GM18909 (cell line): ENCODE measurements around the gene KIAA2012.

Experiments
- ATAC-seq: cut with Tn5 transposase; IDR thresholded peaks from one replicate; pipeline ENCODE4 v1.9.1; 2021; ENCODE audit warnings: mild to moderate bottlenecking; ENCODE audit not compliant: unreplicated experiment, poor library complexity

KIAA2012 gene

DNA sequence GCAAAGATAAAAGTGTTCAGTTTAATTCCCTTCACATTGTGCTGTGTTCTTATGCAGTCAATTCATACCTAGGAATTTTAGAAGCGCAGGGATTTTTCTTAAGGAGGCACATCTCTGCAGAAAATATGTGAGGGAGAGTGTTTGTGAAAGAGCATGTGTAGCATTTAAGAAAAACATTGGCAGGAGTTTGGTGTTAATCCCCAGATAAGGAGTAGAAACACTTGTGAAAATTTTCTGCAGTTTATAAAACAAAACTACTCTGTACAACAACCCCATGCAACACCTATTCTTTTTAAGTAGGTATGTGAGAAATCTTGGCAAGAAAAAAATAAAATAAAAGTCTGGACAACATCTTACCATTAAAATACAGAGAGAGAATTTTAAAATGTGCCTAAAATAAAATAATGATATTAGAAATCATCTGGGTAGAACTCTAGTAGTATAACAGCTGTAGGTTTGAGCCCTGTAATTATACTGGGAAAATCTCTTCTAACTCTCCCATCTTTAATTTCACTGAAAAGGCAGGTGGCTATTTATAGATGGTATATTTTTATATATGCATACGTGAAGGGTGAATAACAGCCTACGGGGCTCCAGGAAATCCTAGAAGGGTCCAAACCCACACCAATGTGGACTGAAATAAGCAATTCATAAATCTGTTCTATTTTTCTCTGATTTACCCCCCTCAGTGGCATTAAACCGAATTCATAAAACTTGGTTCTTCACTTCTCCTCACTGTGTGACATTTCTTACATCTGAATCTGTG is 32.8 kb upstream of the KIAA2012 start:
- ATAC-seq = no peak

DNA sequence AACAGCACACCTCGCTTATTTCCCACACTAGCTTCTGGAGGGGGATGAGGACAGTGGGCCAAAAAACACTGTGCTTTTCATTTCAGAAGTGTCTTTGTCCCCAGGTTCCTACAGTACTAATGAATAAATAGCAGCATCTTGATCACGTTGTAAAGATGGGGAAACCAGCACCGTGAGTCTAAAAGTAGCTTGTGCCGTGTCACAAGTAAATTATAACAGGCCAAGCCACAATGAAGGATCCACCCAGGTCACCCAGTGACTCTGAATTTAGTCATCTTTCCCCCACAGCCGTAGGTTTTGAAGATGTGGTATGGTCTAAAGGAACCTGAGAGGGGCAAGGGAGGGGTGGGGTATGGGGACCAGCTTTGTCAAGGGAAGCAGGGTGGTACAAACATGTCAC is 30.6 kb upstream of the KIAA2012 start:
- no peak for ATAC-seq

DNA sequence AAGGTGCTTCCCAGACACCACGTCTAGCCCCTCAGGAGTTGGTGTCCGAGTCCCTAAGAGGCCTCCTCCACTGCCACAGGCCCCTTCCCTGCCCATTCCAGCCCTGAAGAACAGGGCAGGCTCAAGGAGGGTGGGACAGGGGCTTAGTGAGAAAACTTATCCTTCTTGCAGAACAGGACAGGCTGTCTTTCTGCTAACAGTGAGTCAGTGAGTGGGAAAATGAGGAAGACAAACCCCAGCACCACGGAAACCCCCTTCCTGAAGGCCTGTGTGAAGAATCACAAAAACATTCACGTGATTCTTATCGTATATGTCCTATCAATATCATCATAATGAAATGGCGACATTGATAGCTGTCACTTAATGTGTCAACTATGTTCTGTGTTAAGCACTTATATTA is 29.6 kb upstream of the KIAA2012 start:
- ATAC-seq = no peak

DNA sequence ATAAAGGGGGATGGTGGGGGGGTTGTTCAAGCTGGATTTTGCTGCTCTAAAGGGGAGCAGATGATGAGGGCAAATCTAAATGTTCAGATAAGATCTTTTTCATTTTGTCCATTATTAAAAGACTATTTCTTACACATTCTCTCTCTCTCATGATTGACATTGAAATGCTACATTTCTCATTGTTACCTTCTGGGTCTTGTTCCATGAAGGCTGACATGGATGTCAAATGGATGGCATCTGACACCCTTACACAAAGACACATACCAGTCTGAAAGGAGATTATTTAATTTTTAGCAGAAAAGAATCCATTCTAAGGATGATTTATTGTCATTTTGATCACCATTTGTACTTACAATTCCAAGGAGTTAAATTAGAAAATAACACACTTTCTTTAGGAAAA is 28.3 kb upstream of the KIAA2012 start:
- ATAC-seq = no peak

DNA sequence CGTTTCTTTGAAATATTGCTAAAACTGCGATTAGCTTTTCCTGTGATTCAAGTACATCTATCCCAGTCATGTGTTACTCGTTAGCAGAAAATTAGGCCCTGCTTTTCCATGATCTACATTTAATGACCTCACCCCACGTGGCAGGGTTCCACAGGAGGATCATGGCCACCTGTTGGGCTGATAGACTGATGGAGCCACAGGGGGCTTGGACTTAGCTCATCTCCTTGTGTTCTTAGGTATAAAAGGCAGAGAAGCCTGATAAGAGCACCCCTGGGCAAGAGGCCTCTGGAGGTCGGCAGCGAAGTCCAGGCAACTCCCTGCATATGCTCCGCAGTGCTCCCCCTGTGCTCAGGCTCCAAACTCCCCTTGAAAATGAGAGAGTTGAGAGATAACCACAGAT is 26.5 kb upstream of the KIAA2012 start:
- no peak for ATAC-seq

DNA sequence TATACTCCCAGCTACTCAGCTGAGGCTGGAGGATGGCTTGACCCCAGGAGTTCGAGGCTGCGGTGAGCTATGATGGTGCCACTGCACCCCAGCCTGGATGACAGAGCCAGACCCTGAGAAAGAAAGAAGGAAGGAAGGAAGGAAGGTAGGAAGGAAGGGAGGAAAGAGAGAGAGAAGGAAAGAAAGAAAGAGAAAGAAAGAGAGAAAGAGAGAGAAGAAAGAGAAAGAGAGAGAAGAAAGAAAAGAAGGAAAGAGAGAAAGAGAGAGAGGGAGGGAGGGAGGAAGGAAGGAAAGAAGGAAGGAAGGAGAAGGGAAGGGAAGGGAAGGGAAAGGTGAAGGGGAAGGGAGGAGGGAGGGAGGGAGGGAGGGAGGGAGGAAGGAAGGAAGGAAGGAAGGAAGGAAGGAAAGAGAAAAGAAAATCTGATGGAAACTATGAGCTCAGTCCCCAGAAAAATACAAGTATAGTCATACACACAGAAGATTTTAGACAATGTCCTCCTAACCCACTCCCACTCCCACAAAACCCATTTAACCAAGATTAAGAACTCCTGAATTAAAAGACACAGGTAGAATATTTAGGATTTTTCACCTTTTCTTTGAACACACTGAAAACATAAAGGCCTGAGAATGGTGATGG is 23.8 kb upstream of the KIAA2012 start:
- no peak for ATAC-seq

DNA sequence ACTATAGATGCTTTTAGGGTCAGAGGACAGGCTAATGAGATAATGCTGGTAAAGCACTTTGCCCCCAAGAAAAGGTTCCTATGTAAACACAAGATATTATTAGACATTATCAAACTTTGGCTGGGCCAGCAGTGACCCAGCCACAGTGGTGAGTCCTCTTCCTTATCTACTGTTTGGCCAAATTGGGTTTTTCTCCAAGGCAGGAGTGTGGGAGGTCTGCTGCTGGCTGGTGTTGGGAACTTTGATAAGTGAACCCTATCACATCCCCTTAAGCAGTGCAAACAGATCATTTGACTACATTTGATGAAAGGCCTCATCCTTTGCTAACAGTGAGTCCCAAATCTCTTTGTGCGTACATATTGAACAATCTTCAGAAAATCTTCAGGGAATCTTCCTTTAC is 23.2 kb upstream of the KIAA2012 start:
- no peak for ATAC-seq

DNA sequence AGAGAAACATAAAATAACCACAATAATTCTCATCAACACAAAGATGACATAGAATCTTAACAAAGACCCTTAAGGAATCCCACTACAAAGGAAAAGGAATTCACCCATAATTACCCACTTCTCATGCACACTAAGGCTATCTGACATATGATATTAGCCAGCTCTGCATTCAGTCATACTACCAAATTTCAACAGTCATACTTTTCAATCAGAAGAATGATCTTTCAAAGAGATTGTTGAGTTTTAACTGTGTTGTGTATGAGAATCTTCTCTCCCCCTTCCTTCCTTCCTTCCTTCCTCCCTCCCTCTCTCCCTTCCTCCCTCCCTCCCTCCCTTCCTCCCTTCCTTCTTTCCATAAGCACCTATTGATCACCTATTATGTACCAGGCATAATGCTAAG is 22.4 kb upstream of the KIAA2012 start:
- ATAC-seq = no peak

DNA sequence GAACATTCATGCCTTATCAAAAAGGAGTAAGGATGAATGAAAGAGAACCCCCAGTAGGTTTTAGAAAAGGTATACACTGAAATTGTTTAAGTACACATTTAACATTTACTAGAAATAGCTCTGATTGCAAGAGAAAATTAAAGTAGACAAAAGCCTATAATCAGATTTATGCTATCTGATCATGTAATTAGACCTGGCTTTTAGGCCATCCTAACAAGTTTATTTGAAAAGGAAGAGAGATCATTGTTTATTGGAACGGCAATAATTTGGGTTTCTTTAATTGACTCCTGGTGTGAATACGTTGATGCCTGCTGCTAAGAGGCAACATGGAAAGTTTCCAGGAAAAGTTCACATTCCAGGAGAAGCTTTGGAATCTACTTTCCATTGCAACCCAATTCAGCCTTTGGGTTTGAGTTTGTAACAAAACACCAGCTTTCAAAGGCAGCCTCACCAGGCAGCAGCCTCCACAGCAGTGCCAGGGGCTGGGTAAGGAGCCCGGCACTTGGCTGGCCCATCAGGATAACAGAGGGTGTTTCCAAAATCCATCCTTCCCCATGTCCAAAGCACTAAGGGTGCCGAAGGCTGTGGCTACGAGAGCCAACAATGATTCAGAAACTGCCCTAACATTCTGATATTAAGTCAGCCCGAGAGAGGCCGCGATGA is 21.4 kb upstream of the KIAA2012 start:
- ATAC-seq = no peak

DNA sequence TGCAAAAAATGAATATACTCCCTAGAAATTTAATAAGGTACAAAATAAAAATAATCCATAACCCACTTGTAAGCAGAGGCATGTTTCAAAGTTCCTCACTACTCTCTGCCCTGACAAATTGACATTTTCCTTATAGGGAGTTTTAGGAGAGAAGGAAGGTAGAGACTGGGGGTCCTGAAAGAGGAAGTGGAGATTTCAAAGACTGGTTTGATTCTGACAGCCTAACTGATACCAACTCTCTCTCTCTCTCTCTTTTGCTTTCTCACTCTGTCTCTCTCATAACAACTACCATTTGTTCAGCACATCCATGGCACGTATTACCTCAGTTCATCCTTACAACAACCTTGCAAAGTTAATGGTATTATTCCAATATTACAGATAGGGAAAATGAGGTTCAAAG is 20.8 kb upstream of the KIAA2012 start:
- no peak for ATAC-seq

DNA sequence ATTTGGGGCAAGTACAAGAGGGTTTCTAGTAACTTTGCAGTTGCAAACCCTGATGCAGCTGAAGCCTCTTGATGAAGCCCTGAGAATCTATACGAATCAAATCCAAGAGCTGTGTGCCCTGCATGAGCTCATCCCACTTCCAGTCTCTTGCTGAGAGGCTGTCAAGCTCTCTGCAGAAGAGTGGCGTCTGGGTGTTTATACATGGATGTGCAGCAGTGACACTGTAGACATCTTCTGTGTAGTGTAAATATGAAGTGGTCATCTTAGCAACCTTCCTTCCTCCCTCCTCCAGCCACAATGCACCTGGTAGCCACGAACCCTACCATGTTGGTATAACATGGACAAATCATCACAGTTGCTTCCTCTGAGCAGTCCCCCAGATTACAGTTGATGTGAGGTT is 18.4 kb upstream of the KIAA2012 start:
- ATAC-seq = no peak

DNA sequence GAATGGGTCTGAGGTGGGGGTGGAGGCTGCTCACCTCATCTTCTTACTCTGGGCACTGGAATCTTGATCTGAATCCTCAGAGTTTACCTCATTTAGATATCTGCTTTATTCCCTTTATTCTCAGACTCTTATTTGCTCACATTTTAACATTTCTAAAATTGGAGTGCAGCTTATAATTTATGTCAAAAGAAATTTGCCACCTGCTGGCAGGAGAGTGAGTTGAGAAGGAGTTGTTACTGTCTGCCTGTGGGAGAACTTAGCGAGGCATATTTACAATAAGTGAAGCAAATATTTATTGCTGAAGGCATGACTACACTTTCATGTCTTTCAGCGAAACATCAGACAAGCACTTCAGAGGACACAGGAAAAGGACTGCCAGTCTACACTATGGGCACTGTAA is 16.4 kb upstream of the KIAA2012 start:
- no peak for ATAC-seq

DNA sequence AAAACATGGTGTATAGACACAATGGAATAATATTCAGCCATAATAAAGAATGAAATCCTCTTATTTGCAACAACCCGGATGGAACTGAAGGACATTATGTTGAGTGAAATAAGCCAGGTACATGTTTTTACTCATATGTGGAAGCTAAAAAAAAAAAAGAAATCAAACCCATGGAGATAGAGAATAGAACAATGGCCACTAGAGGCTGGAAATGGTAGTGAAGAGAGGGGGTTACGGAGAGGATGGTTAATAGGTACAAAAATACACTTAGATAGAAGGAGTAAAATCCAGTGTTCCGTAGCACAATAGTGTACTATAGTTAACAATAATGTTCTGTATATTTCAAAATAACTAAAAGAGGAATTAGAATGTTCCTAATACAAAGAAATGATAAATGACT is 12.8 kb upstream of the KIAA2012 start:
- no peak for ATAC-seq

DNA sequence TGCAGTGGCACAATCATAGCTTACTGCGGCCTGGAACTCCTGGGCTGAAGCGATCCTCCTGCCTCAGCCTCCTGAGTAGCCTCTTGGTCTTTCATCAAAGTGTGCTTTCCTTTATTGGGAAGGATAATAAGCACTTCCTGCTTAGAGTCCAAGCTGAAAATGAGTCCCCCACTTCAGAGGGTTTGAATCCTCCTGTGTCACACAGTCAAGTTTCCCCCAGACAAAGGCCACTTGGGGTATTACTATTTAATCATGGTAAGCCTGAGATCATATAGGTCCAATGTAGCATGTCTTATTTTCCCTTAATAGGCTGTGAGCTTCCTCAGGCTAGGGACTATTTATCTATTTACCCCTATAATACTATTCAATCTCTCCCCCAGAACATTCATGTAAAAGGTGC is 11.4 kb upstream of the KIAA2012 start:
- ATAC-seq = no peak

DNA sequence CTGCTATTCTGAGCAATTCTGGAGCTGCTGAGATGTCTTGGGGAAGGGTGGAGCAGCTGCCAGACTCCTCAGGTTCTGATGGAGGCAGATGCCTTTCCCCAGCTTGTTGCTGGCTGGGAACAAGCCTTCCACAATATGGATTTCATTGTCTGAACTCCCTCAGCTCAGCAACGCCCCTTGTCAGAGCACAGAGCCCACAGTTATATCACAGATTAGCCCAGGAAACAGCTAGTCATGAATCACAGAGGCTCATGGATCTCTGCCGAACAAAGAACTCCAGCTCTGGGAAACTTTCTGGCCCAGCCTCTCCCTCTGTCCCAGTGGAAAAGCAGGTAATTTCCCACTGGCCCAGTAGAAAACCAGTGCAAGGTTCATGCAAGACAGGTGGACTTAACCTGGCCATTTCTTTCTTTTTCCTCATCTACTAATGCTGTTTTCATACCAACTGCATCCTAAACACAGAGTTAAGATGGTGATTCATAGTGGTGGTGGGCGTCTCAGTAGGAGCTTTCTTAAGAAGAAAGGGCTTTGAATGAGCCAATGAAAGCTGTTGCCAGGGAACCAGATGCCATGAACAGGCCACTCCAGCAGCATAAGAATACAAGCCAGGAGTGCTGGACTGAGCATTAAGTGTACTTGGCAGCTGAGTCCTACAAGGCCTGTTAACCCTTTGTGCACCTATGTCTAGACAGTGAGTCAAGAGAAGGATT is 8.7 kb upstream of the KIAA2012 start:
- ATAC-seq = no peak

DNA sequence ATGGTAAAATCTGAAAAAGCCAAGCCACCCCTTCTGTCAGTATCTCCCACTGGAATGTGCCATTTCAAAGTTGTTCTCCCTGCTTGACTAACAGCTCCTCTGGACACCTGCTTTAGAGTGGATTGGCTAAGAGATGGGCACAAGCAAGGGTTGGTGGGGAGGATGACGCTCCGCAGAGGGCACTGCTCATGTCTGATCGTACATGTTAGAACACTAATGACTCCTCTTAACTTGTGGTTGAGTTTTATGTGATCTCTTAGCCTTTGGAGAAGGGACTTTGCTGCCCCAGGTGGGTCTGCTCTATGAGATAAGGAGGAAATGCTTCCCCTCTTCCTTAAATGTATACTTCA is 8.2 kb upstream of the KIAA2012 start:
- no peak for ATAC-seq

DNA sequence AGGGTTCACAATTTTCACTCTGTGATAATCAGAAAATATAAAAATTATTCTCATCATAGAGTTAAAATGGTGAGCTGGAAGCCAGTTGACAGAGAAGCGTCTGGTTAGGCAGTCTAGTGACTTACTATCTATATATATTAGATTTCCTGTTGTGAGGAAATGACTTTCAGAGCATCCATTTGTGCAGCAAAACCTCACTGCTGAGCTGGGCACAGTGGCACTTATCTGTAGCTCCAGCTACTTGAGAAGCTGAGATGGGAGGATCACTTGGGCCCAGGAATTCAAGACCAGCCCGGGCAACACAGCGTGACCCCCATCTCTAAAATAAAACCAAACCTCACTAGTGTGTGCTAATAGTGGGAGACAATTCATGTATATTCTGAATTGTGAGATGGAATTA is 7.2 kb upstream of the KIAA2012 start:
- ATAC-seq = no peak

DNA sequence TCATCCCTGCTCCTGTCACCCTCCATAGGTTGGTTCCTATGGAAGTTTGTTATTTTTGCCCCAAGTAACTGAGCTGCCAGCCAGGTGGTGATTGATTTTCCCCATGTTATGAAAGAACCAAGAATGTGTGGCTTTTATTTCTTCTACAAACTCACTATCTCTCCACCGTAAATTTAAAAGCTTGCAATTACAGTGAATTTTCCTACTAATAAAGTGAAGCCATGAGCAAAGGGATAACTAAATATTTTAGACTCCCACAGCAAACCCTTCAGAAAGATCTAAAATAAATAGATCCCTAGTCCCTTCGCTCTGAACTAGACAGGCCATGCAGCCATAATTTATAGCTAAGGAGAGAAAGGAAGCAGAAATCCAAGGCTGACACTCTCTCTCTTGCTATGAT is 6.2 kb upstream of the KIAA2012 start:
- ATAC-seq = no peak

DNA sequence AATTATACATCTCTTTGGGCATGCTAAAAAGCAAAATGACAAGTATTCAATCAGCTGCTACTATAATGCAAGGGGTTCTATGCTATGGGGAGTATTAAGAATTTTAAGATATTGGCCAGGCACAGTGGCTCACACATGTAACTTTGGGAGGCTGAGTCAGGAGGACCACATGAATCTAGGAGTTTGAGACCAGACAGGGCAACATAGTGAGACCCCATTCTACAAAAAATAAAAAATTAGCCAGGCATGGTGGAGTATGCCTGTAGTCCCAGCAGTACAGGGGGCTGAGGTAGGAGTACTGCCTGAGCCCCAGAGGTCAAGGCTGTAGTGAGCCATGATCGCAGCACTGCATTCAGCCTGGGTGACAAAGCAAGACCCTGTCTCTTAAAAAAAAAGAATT is 5.5 kb upstream of the KIAA2012 start:
- no peak for ATAC-seq

DNA sequence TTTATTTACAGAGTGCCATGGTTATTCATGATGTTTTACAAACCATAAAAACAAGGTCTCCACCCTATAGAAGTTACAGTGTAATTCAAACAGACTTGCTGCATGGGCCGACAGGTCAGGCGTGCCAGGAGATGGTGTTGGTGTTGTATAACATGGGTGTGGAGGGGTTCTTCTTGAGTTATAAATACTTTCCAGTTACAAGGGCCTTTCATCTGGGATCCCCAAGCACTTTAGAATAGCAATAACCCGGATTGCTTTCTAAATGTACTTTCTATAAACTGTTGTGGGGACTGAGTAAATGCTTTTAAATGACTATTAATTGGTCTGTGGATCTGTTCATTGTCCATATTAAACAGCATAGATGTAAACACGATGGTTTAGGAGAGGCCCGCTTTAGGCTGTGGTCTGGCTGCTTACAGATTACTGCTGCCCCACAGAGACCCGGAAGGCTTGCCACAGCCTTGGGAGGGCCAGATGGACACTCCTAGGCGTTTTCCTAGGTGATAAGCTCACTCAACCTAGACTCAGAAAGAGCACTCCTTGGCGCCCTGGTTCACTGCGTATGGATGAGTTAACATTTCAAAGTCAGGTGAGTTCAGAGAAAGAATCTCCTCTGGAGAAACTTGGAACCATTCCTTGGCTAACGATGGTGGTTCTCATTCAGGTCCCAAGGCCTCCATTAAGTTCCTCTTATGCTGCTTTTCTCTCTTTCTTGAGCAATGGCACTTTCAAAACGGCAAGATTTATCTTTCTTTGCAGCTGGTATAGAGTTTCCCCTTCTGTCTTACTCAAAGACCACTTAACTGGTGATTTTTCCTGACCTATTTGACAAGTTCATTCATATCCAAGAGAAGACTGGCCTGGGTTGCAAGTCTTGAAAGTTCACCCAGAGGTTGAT is 3.6 kb upstream of the KIAA2012 start:
- ATAC-seq = no peak
